ENCODE data around the gene MRC2.
"Not testable (repeated sequence)": the region's sequence is repeated elsewhere in the genome, so short reads cannot be mapped to it uniquely, and the experiment has no call there.

Gene MRC2

GRCh38 chr17:62612289-62612688 lies 15.2 kb upstream of the MRC2 start:
- not testable (repeated sequence) for DNase-seq (ENCODE audit: low spot score)

DNA sequence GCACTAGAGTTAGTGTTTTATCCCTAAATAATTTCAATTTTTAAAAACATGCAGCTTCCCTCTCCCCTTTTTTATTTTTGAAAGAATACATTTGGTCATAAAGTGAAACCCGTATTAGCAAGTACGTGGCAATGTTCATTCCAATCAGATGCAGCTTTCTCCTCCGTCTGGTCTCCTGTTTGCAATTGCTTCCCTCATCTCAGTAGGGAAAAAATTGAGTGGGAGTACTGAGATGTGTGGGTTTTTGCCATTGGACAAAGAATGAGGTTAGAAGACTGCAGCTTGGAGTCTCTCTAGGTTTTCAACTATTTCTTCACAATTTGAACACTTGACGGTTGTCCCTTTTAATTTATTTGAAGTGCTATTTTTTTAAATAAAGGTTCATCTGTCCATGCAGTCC lies 14.4 kb upstream of the MRC2 start:
- not testable (repeated sequence) for DNase-seq (ENCODE audit: low spot score)

DNA sequence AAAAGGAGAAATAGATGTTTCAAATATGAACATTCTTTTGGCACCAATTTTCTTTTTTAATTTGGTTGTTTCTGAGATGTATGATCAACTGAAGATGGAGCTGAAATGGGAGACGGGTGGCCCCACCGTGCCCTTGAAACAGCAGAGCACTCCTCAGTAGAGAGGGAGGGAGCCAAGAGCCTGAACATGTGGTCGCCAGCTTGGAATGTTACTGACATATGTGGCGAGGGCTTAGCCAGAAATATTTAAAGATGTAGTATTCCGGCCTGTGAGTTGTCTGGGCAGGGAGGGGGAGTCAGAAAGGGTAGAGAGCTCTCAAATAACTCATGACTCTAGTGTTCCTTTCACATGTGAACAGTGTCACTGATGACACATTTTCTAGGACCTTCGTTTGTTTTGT lies 13.3 kb upstream of the MRC2 start:
- no peak for DNase-seq (ENCODE audit: low spot score)

DNA sequence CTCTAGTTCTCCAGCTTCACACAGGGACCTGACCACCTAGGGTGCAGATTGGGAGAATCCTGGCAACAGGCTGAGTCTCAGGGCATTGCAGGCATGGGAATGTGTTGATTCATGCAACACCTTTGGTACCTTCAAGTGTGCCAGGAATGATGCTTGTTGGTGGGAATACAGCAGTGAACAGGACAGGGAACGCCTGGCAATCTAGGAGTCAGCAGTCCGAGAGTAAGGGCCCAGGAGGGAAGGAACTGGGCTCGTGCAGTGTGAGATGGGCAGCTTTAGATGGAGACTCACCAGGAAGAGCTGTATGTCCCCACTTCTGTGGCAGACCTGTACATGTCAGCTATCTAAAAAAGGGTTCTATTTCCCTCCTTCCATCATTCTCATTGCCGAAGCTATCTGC lies 12.0 kb upstream of the MRC2 start:
- no peak for DNase-seq (ENCODE audit: low spot score)

DNA sequence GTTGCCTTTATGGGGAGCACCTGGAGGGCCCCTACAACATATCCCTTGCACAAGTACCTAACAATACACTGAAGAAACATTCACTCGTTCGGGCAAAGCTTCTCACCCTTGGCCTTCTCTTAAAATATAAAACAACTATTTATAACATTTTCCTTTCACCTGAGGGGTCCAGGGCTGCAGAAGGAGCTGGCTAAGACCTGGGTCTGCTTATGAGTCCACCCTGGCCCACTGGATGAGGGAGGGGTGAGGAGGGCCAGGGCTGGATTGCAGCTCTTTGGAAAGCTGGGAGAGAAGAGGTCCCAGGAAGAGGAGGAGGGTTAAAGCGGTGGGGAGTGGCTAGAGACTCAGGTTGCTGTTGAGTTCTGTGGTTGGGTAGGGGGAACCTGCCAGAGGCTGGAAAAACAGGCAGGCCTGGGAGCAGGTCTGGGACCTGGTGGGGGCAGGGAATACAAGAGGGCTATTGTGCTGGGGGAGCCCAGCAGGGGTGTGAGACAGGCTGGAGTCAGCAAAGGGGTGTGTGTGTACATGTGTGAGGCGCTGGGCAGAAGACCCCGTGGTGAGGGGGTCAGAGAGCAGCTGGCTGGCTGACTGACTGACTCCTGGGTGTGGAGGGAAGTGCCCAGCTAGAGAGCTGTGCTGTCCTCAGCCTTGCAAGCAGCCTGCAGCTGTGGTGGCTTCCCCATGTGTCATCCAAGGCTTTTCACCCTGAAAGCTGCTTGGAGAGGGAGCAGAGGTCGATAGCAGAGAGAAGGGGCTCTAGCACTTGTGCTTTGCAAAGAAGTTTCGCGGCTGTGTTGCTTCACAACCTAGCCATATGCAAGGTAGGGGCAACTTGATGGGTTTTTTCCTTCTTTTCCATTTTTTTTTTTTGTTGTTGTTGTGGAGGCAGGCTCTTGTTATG lies 10.2 kb upstream of the MRC2 start:
- DNase-seq (ENCODE audit: low spot score), result no peak

- DNase-seq (ENCODE audit: low spot score), result no peak
Measured at GRCh38 chr17:62617894-62618472, 9.5 kb upstream of the MRC2 start.

GRCh38 chr17:62618647-62619416 lies 8.6 kb upstream of the MRC2 start:
- no peak for DNase-seq (ENCODE audit: low spot score)

- no peak for DNase-seq (ENCODE audit: low spot score)
Measured at GRCh38 chr17:62619417-62620155, 7.9 kb upstream of the MRC2 start.

DNA sequence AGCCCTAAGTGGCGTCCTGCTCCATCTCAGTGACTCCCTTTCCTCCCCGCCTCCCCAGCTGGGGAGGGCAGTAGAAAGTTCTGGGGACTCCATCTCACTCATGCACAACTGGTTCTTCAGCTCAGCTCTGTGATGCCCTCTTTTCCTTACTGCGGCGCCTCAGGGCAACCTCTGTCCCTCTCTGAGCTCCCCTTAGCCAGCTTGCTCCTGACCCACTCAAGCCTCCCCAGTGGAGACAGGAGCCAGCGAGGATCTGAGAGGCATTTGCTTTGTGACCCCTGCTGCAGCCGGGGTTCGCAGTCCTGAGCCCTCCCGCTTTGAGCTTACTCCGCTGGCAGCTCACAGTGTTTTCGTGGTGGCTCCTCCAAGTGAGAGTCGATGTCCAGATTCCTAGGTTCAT lies 6.2 kb upstream of the MRC2 start:
- DNase-seq (ENCODE audit: low spot score), result no peak

- DNase-seq (ENCODE audit: low spot score), result no peak
Measured at GRCh38 chr17:62625184-62625869, 2.1 kb upstream of the MRC2 start.

GRCh38 chr17:62625870-62626200 lies 1.6 kb upstream of the MRC2 start:
- DNase-seq (ENCODE audit: low spot score), result no peak

DNA sequence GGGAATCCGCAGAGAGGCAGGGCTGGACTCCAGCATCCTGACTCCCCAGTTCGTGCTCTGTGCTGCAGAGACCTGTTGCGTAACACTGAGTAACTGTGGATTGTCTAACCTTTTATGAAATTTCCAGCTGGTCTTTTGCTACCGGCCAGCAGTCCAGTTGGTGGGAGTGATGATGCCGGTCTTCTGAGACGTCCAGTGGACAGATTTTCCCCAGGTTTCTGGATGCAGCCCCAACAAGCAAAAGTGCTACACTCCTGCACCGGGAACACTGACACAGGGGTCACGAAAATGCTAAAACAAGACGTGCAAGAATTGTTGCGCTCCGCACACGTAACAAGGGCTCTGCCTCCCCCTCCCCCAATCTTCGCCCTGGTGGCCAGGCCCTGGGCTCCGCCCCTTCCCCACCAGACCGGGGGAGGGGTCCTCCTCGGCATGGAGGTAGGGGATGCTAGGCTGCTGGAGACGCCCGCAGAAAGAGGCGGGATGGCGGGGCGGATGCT lies 701 bp upstream of the MRC2 start:
- DNase-seq (ENCODE audit: low spot score), result peak; percentile 67

DNA sequence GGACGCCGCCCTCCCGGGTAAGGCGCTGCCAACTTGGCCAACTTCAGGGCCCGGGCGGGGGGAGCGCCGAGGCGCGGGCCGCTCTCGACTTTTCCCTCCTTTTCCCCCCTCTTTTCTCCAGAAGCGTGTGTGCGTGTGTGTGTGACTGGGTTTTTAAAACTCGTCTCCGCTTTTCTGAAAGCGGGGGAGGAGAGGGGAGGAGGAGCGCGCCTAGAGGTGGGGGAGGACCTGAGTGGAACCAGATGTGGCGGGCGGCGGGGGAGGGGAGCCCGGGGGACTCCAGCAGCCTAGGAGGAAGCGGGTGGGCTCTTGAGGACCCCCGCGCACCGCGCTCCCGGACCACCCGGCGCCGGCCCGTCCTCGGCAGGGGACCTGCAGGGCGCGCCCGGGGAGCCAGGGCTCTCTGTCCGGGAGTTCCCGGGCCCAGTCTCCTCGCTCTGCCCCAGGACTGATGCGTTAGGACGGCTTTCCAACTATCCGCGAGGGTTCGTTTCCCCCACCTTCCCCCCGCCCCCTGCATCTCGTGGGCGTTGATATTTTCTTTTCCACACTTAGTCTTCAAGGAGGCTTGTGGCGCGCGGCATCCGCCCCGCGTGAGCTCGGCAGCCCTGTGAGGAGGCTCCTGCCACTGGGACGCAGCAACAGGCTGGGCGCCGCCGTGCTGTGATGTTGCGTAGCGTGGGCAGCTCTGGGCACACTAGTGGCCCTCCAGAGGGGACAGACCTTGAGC lies 599 bp downstream of the MRC2 start:
- no peak for DNase-seq (ENCODE audit: low spot score)

GRCh38 chr17:62628831-62629555 lies 1.5 kb downstream of the MRC2 start:
- no peak for DNase-seq (ENCODE audit: low spot score)

DNA sequence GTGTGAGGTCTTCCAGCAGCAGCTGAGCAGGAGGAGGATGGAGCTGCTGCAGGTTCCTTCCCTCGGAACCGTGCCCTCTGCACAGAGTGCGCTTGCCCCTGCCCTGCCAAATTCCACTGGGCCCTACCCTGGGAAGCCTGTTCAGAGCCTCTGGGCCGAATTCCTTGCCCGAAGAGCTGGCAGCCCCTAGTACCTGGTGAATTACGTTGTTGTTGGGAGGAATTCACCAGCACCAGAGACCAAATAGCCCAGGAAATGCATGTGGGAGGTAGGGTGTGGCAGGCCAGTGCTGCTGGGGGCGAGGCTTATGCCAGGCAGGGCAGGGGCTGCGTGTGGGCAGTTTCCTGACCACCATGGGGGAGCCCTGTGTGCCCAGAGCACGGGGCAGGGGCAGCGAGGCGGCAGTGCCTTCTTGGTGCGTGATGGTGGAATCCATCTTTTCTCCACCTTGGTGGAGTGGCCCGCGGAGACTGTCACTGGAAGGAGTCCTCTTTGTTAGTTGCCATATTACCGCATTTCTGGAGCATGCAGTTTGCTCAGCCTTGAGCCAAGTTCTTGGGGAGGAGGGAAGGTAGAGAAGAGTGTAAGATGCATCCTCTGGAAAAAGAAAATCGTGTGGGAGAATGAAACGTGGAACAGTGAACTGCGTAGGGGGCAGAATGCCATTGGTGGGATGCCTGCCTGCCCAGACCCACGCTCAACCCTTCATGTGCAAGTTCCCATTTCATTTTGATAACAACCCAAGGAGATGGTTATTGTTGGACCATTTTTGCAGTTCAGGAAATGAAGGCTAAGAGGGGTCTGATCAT lies 2.3 kb downstream of the MRC2 start:
- no peak for DNase-seq (ENCODE audit: low spot score)

DNA sequence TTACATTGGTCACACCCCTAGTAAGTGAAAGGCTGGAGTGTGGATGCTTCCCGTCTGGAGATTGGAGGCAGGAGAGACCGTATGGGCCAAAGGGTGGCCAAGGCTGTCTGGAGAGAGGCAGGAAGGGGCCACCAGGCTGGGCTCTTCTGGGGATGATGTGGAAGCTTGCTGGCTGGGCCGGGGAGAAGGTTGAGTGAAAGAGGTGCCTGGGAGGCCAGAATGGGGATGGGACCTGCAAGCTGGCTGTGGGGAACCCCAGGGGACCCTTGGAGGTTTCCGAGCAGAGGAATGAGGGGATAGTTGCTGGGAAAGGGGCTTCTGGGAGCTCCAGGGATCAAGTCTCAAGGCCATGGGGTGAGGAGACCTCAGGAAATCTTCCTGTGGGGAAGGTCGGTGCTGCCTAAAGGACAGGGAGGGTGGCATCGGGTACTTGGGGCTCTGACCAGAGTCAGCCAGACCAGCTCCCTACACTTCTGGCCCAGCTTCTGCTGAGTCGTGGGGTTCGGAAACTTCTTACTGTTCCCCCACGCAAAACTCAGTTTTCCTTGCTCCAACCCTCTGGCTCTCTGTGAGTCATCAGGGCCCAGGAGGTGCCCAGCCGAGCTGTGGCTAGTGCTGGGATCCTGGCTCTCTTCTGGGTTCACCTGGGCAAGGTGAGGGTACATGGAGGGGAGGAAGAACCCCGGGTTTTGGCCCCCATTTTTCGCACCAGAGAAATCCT lies 3.1 kb downstream of the MRC2 start:
- no peak for DNase-seq (ENCODE audit: low spot score)

- no peak for DNase-seq (ENCODE audit: low spot score)
Measured at GRCh38 chr17:62631086-62631935, 3.8 kb downstream of the MRC2 start.
